ENCODE results near the gene ITGB2. TPM values are rescaled to one million over a fixed set of nuclear protein-coding genes. Genes with fewer than 3 reads are reported as not detected.
A peak's percentile ranks its signal among the peaks of the same experiment; 100 is the strongest.

Gene ITGB2
- total and polyA plus RNA-seq, 7 donors = 2.5 to 11.7 (median 8.3) TPM

GRCh38 chr21:44919111-44919912 is 1.4 kb downstream of the ITGB2 start:
- 57 to 76% (median 61%) methylated on average over 21 to 22 of the region's 26 CpGs for WGBS, 3 donors
- Histone ChIP-seq H3K27ac (no peak overlapping the region), H3K36me3 (ENCODE audit: insufficient read depth in 1 of 2, low read depth in 1 of 2) (no peaks in the 10 kb centered on the region), H3K9me3 (no peaks in the 10 kb centered on the region), H3K27me3 (ENCODE audit: insufficient read depth in 3 of 3, low read length in 2 of 3) (peaks cover 0 to 32% (median 3%) of the 10 kb centered on the region in 3 donors), H3K4me1 (no peaks in the 10 kb centered on the region), H3K4me3 (peak overlapping the region; percentile 46)
- intact Hi-C loops (cut with DNase I) = no loop called here
- DNase-seq = peak; percentile 16 to 29
- ATAC-seq = no peak
- TF ChIP-seq CTCF (IDR thresholded peaks at IDR 0.05) = no peak

GRCh38 chr21:44918581-44919033 is 2.1 kb downstream of the ITGB2 start:
- TF ChIP-seq CTCF (IDR thresholded peaks at IDR 0.05) = no peak
- 65 to 71% (median 70%) methylated on average over 13 of the region's 13 CpGs for WGBS, 3 donors
- H3K9me3 ChIP-seq = no peaks in the 10 kb centered on the region
- intact Hi-C loops (cut with DNase I) = no loop called here
- no peak overlapping the region for H3K27ac ChIP-seq
- peaks cover 0 to 32% (median 3%) of the 10 kb centered on the region in 3 donors for H3K27me3 ChIP-seq (ENCODE audit: insufficient read depth in 3 of 3, low read length in 2 of 3)
- H3K4me3 ChIP-seq = no peak overlapping the region
- H3K36me3 ChIP-seq (ENCODE audit: insufficient read depth in 1 of 2, low read depth in 1 of 2) = no peaks in the 10 kb centered on the region
- no peaks in the 10 kb centered on the region for H3K4me1 ChIP-seq
- DNase-seq (peak in 1 of 2 donors; percentile 29), ATAC-seq (no peak)

GRCh38 chr21:44918107-44918470 is 2.6 kb downstream of the ITGB2 start:
- 60 to 67% (median 63%) methylated on average over 12 of the region's 12 CpGs for WGBS, 3 donors
- DNase-seq (peak; percentile 12 to 17), ATAC-seq (no peak)
- H3K27ac ChIP-seq = no peak overlapping the region
- H3K4me3 ChIP-seq = no peak overlapping the region
- H3K9me3 ChIP-seq = no peaks in the 10 kb centered on the region
- peaks cover 0 to 32% (median 3%) of the 10 kb centered on the region in 3 donors for H3K27me3 ChIP-seq (ENCODE audit: insufficient read depth in 3 of 3, low read length in 2 of 3)
- H3K4me1 ChIP-seq = no peaks in the 10 kb centered on the region
- intact Hi-C loops (cut with DNase I) = no loop called here
- no peak for TF ChIP-seq CTCF (IDR thresholded peaks at IDR 0.05)
- H3K36me3 ChIP-seq (ENCODE audit: insufficient read depth in 1 of 2, low read depth in 1 of 2) = no peaks in the 10 kb centered on the region

GRCh38 chr21:44917446-44918106 is 3.1 kb downstream of the ITGB2 start:
- 51 to 66% (median 59%) methylated on average over 15 of the region's 15 CpGs for WGBS, 3 donors
- ATAC-seq (no peak), DNase-seq (peak in 1 of 2 donors; percentile 31)
- Histone ChIP-seq H3K9me3 (no peaks in the 10 kb centered on the region), H3K4me3 (no peak overlapping the region), H3K36me3 (ENCODE audit: insufficient read depth in 1 of 2, low read depth in 1 of 2) (no peaks in the 10 kb centered on the region), H3K27ac (no peak overlapping the region), H3K27me3 (ENCODE audit: insufficient read depth in 3 of 3, low read length in 2 of 3) (peaks cover 0 to 32% (median 3%) of the 10 kb centered on the region in 3 donors), H3K4me1 (no peaks in the 10 kb centered on the region)
- intact Hi-C loops (cut with DNase I) = no loop called here
- TF ChIP-seq CTCF (IDR thresholded peaks at IDR 0.05) = no peak
